ENCODE data around the gene KIF4B. TPM values are rescaled to one million over a fixed set of nuclear protein-coding genes. Genes with fewer than 3 reads are reported as not detected.

The KIF4B gene
- total RNA-seq, result not detected in 2 replicates

GRCh38 chr5:155013526-155013925 lies at the start of gene KIF4B:
KIF4B (plus strand) TSS chr5:155013755; CDS start chr5:155013860, 105 bp downstream.

Other genes with a start within 250 kb of the KIF4B start
- gene FAXDC2, start 163.2 kb upstream of the KIF4B start, total RNA-seq, result 17.4 and 20.8 TPM in 2 replicates
- 31.6 and 48.1 TPM in 2 replicates for gene CNOT8, start 155.1 kb upstream of the KIF4B start, total RNA-seq
- 12.2 and 20.9 TPM in 2 replicates for gene GEMIN5, start 75.5 kb upstream of the KIF4B start, total RNA-seq
- gene MRPL22, start 72.7 kb upstream of the KIF4B start, total RNA-seq, result 26.7 and 35.9 TPM in 2 replicates